NCI-H748 (cell line): ENCODE results near the gene ZNF862.

Experiments
- DNase-seq: peaks from one replicate; lab custom pipeline; 2025; ENCODE audit not compliant: unreplicated experiment; lab: John Stamatoyannopoulos, UW

Gene ZNF862

GRCh38 chr7:149838224-149838991, at the start of gene ZNF862:
ZNF862 (plus strand) TSS chr7:149838375; CDS start chr7:149838612, 237 bp downstream.
- DNase-seq = peak; percentile 99

- no peak for DNase-seq
Observed at GRCh38 chr7:149789101-149789500, 49.1 kb upstream of the ZNF862 start.

- DNase-seq = peak; percentile 55
Observed at GRCh38 chr7:149790146-149790548, 48.0 kb upstream of the ZNF862 start.

GRCh38 chr7:149790754-149791360, 47.3 kb upstream of the ZNF862 start:
- DNase-seq = no peak

GRCh38 chr7:149791411-149792219, 46.6 kb upstream of the ZNF862 start:
- DNase-seq = no peak

- DNase-seq = no peak
Observed at GRCh38 chr7:149792220-149792595, 46.0 kb upstream of the ZNF862 start.

GRCh38 chr7:149793261-149793660, 44.9 kb upstream of the ZNF862 start:
- no peak for DNase-seq

- DNase-seq = no peak
Observed at GRCh38 chr7:149794661-149795060, 43.5 kb upstream of the ZNF862 start.

GRCh38 chr7:149795126-149795525, 43.0 kb upstream of the ZNF862 start:
- DNase-seq = no peak

- no peak for DNase-seq
Observed at GRCh38 chr7:149796287-149796860, 41.8 kb upstream of the ZNF862 start.

GRCh38 chr7:149797771-149798170, 40.4 kb upstream of the ZNF862 start:
- no peak for DNase-seq

- peak; percentile 40 for DNase-seq
Observed at GRCh38 chr7:149799397-149800168, 38.6 kb upstream of the ZNF862 start.

- no peak for DNase-seq
Observed at GRCh38 chr7:149800169-149800555, 38.0 kb upstream of the ZNF862 start.

- DNase-seq = no peak
Observed at GRCh38 chr7:149801002-149801566, 37.1 kb upstream of the ZNF862 start.

GRCh38 chr7:149801816-149802215, 36.4 kb upstream of the ZNF862 start:
- DNase-seq = no peak

GRCh38 chr7:149802966-149803365, 35.2 kb upstream of the ZNF862 start:
- no peak for DNase-seq

GRCh38 chr7:149803551-149804074, 34.6 kb upstream of the ZNF862 start:
- DNase-seq = no peak

- no peak for DNase-seq
Observed at GRCh38 chr7:149804106-149804505, 34.1 kb upstream of the ZNF862 start.

GRCh38 chr7:149806726-149807125, 31.4 kb upstream of the ZNF862 start:
- no peak for DNase-seq

- no peak for DNase-seq
Observed at GRCh38 chr7:149808311-149808710, 29.9 kb upstream of the ZNF862 start.
